GM19467 (cell line): ENCODE results near the gene EIF4G3.
"Not testable (repeated sequence)": the region's sequence is repeated elsewhere in the genome, so short reads cannot be mapped to it uniquely, and the experiment has no call there.

Experiments used
- ATAC-seq: cut with Tn5 transposase; IDR thresholded peaks from one replicate; pipeline ENCODE4 v1.9.1; 2021; ENCODE audit warnings: mild to moderate bottlenecking, moderate library complexity; ENCODE audit not compliant: unreplicated experiment

The EIF4G3 gene

GRCh38 chr1:21034725-21035628, 141.7 kb downstream of the EIF4G3 start:
- no peak for ATAC-seq

- no peak for ATAC-seq
Observed at GRCh38 chr1:21032741-21033140, 144.0 kb downstream of the EIF4G3 start.

DNA sequence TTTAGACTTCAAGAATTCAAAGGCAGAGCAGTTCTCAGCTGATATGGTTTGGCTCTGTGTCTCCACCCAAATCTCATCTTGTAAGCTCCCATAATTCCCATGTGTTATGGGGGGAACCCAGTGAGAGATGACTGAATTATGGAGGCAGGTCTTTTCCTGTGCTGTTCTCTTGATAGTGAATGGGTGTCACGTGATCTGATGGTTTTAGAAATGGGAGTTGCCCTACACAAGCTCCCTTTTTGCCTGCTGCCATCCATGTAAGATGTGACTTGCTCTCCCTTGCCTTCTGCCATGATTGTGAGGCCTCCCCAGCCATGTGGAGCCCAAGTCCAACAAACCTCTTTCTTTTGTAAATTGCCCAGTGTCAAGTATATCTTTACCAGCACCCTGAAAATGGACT, 146.5 kb downstream of the EIF4G3 start:
- no peak for ATAC-seq

- no peak for ATAC-seq
Observed at GRCh38 chr1:21028520-21029145, 148.1 kb downstream of the EIF4G3 start.

DNA sequence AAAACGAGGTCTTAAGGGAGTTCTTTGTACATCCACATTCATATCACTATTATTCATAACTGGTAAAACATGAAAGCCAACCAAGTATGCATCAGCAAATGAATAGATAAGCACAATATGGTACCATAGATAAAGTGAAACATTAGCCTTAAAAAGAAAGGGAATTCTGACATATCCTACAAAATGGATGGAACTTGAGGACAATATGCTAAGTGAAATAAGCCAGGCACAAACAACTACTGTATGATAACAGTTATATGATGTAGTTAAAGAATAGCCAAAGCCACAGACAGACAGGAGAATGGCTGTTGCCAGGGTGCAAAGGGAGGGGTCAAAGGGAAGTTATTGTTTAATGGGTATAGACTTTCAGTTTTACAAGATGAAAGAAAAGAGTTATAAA, 148.9 kb downstream of the EIF4G3 start:
- no peak for ATAC-seq

GRCh38 chr1:21024918-21025317, 151.8 kb downstream of the EIF4G3 start:
- no peak for ATAC-seq

GRCh38 chr1:21024136-21024896, 152.4 kb downstream of the EIF4G3 start:
- not testable (repeated sequence) for ATAC-seq

- peak; percentile 78 for ATAC-seq
Observed at GRCh38 chr1:21022279-21023040, 154.2 kb downstream of the EIF4G3 start.

GRCh38 chr1:21021311-21021710, 155.4 kb downstream of the EIF4G3 start:
- ATAC-seq = no peak

DNA sequence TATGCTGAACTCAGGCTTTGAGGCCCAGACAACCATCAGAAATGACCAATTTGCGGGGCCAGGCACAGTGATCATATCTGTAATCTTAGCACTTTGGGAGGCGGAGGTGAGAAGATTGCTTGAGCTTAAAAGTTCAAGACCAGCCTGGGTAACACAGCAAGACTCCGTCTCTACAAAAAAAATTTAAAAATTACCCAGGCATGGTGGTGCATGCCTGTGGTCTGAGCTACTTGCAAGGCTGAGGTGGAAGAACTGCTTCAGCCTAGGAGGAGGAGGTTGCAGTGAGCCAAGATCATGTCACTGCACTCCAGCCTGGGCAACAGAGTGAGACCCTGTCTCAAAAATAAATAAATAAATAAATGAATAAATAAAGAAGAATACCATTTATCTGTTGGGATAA, 156.5 kb downstream of the EIF4G3 start:
- no peak for ATAC-seq

DNA sequence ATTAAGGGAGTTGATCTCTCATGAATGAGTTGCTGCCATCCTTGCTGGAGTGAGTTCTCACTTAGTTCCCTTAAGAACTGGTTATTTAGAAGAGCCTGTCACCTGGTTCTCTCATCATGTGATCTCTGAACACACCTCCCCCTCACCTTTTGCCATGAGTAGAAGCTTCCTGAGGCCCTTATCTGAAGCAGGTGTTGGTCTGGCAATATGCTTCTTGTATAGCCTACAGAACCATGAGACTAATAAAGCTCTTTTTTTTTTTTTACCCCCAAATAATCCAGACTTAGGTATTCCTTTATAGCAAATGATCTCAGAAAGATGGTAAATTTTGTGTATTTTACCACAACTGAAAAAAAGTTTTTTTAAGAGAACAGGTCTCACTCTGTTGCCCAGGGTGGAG, 158.0 kb downstream of the EIF4G3 start:
- no peak for ATAC-seq

DNA sequence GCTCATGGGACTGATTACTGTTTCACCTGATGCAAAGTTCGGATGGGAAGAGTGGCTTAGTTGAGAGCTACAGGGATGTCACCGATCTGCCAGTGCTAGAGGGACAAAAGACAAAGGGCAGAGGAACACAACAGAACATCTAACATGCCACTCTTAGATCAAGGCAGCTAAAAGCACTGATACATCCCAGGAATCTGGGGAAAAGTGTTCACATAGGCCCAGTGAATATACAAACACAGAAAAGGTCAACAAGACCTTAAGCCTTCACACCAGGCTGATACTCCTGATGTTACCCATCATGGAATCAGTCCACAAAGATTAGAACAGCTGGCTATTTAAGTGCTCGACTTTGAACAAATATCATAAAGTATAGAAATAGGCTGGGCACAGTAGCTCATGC, 163.2 kb downstream of the EIF4G3 start:
- ATAC-seq = no peak

DNA sequence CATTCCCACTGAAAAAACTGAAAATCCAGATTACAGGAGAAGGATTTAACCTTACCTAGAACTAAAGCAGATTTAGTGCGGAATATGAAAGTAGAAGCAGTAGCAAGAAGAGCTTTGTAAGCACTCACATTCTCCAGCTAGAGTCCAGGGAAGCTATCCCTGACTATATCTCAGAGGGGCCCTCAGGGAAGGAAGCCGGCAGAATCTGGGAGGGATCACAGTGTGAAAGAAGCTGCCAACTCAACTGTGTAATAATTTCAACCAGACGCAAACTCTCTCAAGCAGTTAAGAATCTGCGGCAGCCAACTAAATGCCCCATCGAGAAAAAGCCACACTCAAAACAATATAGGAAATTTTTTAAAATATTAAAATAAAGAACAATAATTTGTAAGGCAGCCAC, 163.8 kb downstream of the EIF4G3 start:
- ATAC-seq = no peak

DNA sequence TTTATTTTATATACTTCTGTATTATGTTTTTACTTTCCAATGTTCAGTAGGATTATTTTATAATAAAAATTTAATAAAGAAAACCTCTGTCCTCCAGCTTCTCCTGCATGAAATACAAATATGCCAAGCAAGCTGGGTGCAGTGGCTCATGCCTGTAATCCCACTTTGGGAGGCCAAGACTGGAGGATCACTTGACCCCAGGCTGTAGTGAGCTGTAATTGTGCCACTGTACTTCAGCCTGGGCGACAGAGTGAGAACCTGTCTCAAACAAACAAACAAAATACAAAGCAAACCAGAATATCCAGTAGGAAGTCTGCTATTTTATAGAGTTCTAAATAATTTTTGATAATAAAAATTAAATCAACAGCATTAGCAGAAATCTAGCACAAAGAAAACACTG, 168.8 kb downstream of the EIF4G3 start:
- no peak for ATAC-seq

DNA sequence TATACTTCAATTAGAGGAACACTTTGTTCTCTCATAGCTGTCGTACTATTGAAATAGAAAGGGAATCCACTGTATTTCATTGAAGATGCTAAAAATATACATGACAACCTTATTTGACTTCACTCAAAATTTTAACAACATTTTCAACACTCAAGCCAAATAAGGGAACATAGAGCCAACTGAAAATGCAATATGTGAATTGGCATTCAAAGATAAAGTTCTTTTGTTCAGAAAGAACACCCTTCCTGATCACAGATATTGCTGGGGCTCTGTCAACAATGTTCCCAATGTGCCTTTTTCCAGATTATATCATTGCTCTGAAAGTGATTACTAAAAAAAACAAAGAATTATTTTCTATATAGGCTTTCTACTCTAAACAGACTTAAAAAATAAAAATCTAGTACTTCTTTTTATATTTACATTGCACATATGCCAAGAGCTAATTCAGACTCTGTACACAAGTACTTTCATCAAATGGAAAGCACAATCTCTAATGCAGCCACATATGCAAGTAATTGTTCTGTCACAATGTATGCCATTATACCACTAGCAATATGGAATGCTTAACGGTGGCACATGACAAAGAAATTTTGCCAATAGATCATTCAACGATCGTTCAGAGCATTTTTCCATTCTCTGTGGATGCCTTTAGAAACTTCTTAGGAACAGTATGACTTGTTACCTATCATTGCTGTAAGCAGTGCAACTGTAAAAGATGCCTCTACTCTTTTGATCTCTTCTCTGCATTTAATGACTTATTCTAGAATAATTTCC, 171.0 kb downstream of the EIF4G3 start:
- ATAC-seq = no peak

- ATAC-seq = no peak
Observed at GRCh38 chr1:21003281-21004045, 173.2 kb downstream of the EIF4G3 start.

- no peak for ATAC-seq
Observed at GRCh38 chr1:21001042-21001441, 175.7 kb downstream of the EIF4G3 start.

GRCh38 chr1:21000245-21000594, 176.5 kb downstream of the EIF4G3 start:
- ATAC-seq = no peak

DNA sequence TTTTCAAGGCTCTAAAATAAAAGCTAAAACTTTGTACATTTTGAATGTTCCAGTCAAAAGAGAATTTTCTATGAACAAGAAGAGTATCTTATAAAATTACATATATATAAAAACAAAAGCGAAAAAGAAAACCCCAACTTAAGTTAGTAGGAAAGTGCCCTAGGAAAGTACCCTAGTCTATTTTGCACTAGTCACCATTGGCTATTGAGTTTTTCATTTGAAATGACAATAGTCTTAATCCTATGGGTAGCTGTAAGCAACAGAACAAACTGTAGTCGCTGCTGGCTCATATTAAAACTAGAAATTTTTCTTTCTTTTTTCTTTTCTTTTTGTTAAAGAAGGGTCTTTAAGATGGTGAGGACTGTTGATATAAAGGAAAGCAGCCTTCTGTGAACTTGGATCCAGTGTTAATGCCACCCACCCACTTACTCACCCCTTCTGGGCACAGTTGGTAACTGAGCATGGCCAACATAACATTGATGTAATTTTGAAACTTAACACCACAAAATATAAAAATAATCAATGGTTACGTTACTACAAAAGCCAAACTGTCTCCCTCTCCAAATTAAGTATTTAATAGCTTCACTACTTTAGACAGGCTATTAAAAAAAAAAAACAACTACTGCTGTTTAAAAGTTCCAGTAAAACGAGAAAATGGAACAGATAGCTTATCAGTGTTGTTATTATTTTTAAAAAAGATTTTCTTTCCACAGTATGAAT, 177.0 kb downstream of the EIF4G3 start:
- ATAC-seq = no peak
